ENCODE data around the gene LRRC71. TPM values are rescaled to one million over a fixed set of nuclear protein-coding genes. Genes with fewer than 3 reads are reported as not detected.

The LRRC71 gene
- total RNA-seq, 1 donor from 2014 or later: not detected

GRCh38 chr1:156941675-156942074, 21.2 kb downstream of the LRRC71 start:
- TF ChIP-seq CTCF (conservative IDR thresholded peaks at IDR 0.05; ENCODE audit: low read depth, low read length): no peak
- H3K4me3 ChIP-seq (ENCODE audit: low read depth, low read length): no peak overlapping the region
- no peak for DNase-seq (ENCODE audit: low read depth)

- H3K4me3 ChIP-seq (ENCODE audit: low read depth, low read length): no peak overlapping the region
- no peak for DNase-seq (ENCODE audit: low read depth)
- TF ChIP-seq CTCF (conservative IDR thresholded peaks at IDR 0.05; ENCODE audit: low read depth, low read length): no peak
Observed at GRCh38 chr1:156942176-156942575, 21.7 kb downstream of the LRRC71 start.

- no peak overlapping the region for H3K4me3 ChIP-seq (ENCODE audit: low read depth, low read length)
- no peak for TF ChIP-seq CTCF (conservative IDR thresholded peaks at IDR 0.05; ENCODE audit: low read depth, low read length)
- DNase-seq (ENCODE audit: low read depth): no peak
Observed at GRCh38 chr1:156942576-156942975, 22.1 kb downstream of the LRRC71 start.

- DNase-seq (ENCODE audit: low read depth): no peak
- no peak overlapping the region for H3K4me3 ChIP-seq (ENCODE audit: low read depth, low read length)
- TF ChIP-seq CTCF (conservative IDR thresholded peaks at IDR 0.05; ENCODE audit: low read depth, low read length): no peak
Observed at GRCh38 chr1:156943756-156944155, 23.3 kb downstream of the LRRC71 start.

GRCh38 chr1:156944268-156944667, 23.8 kb downstream of the LRRC71 start:
- TF ChIP-seq CTCF (conservative IDR thresholded peaks at IDR 0.05; ENCODE audit: low read depth, low read length): no peak
- no peak overlapping the region for H3K4me3 ChIP-seq (ENCODE audit: low read depth, low read length)
- no peak for DNase-seq (ENCODE audit: low read depth)

- TF ChIP-seq CTCF (conservative IDR thresholded peaks at IDR 0.05; ENCODE audit: low read depth, low read length): no peak
- no peak for DNase-seq (ENCODE audit: low read depth)
- no peak overlapping the region for H3K4me3 ChIP-seq (ENCODE audit: low read depth, low read length)
Observed at GRCh38 chr1:156944848-156945247, 24.4 kb downstream of the LRRC71 start.

GRCh38 chr1:156945881-156946661, 25.6 kb downstream of the LRRC71 start:
- no peak for DNase-seq (ENCODE audit: low read depth)
- H3K4me3 ChIP-seq (ENCODE audit: low read depth, low read length): no peak overlapping the region
- TF ChIP-seq CTCF (conservative IDR thresholded peaks at IDR 0.05; ENCODE audit: low read depth, low read length): no peak
